ENCODE data around the gene ACSL1. TPM values are rescaled to one million over a fixed set of nuclear protein-coding genes. Genes with fewer than 3 reads are reported as not detected.

Gene ACSL1
- total and polyA plus RNA-seq, 2 donors (not counting 3 experiments of a cell fraction or from before 2014, with no cell fraction given) = 7.3 to 17.7 TPM

- Histone ChIP-seq H3K9me3 (replicated peaks; ENCODE audit: control insufficient read depth, insufficient read depth, low read length) (no peaks in the 10 kb centered on the region), H3K9ac (replicated peaks; ENCODE audit: extremely low read depth, insufficient read depth, low read length) (no peak overlapping the region), H4K20me1 (replicated peaks; ENCODE audit: control insufficient read depth, extremely low read depth, insufficient read depth, low read length) (no peaks in the 10 kb centered on the region), H3K4me3 (replicated peaks in 1 of 3; ENCODE audit: insufficient read depth in 1 of 3, low read depth in 1 of 3, low read length in 3 of 3) (no peak overlapping the region), H3K4me1 (ENCODE audit: control insufficient read depth, extremely low read depth, insufficient read depth, low read length) (no peaks in the 10 kb centered on the region), H3K4me2 (ENCODE audit: insufficient read depth, low read length) (no peak overlapping the region), H3K27ac (ENCODE audit: insufficient read depth, low read depth, low read length) (no peak overlapping the region), H3K79me2 (ENCODE audit: control insufficient read depth, insufficient read depth, low read length) (no peaks in the 10 kb centered on the region), H2AFZ (ENCODE audit: low read depth, low read length) (no peak overlapping the region), H3K9me1 (replicated peaks; ENCODE audit: control insufficient read depth, extremely low read depth, insufficient read depth, low read length) (no peaks in the 10 kb centered on the region), H3K27me3 (ENCODE audit: control insufficient read depth in 2 of 2, insufficient read depth in 2 of 2, low read length in 2 of 2) (no peaks in the 10 kb centered on the region), H3K36me3 (ENCODE audit: control insufficient read depth in 2 of 2, extremely low read depth in 1 of 2, insufficient read depth in 2 of 2, low read length in 2 of 2) (no peaks in the 10 kb centered on the region)
- ChIA-PET POLR2A (no interaction called here), CTCF (no interaction called here)
- TF ChIP-seq, protein P1, sequence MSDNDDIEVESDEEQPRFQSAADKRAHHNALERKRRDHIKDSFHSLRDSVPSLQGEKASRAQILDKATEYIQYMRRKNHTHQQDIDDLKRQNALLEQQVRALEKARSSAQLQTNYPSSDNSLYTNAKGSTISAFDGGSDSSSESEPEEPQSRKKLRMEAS (IDR thresholded peaks at IDR 0.05; ENCODE audit: insufficient read depth, insufficient read length) = no peak
- TF ChIP-seq POLR2A (IDR thresholded peaks at IDR 0.05; ENCODE audit: low read depth, low read length) (no peak), FOS (IDR thresholded peaks at IDR 0.05; ENCODE audit: borderline replicate concordance, insufficient read depth, low read length) (no peak), GATA2 (IDR thresholded peaks at IDR 0.05; ENCODE audit: insufficient read depth, insufficient read length, low read depth, low read length) (no peak), JUN (IDR thresholded peaks at IDR 0.05; ENCODE audit: borderline replicate concordance, insufficient read depth, insufficient read length, low read depth) (no peak), MYC (IDR thresholded peaks at IDR 0.05; ENCODE audit: low read depth, low read length) (no peak), EZH2 (IDR thresholded peaks at IDR 0.05; ENCODE audit: borderline replicate concordance, low read depth, low read length, severe bottlenecking) (no peak), POLR2AphosphoS5 (IDR thresholded peaks at IDR 0.05; ENCODE audit: insufficient read depth, low read depth, low read length) (no peak)
- TF ChIP-seq, protein P2, sequence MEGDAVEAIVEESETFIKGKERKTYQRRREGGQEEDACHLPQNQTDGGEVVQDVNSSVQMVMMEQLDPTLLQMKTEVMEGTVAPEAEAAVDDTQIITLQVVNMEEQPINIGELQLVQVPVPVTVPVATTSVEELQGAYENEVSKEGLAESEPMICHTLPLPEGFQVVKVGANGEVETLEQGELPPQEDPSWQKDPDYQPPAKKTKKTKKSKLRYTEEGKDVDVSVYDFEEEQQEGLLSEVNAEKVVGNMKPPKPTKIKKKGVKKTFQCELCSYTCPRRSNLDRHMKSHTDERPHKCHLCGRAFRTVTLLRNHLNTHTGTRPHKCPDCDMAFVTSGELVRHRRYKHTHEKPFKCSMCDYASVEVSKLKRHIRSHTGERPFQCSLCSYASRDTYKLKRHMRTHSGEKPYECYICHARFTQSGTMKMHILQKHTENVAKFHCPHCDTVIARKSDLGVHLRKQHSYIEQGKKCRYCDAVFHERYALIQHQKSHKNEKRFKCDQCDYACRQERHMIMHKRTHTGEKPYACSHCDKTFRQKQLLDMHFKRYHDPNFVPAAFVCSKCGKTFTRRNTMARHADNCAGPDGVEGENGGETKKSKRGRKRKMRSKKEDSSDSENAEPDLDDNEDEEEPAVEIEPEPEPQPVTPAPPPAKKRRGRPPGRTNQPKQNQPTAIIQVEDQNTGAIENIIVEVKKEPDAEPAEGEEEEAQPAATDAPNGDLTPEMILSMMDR (IDR thresholded peaks at IDR 0.05; ENCODE audit: extremely low read depth in 1 of 2, insufficient read depth in 1 of 2, low read depth in 1 of 2, low read length in 2 of 2) = no peak
- BruUV-seq (replicated peaks) = no TSS peak
- no peak for FAIRE-seq
- dilution Hi-C loops (cut with MboI; ENCODE audit: extremely low pct_ligation_motif_present, low sequenced_read_pairs) = no loop called here
- intact Hi-C loops (cut with micrococcal nuclease) = no loop called here
- no peak for DNase-seq (ENCODE audit: low read depth, low spot score)
Observed at GRCh38 chr4:184816962-184817361, 8.8 kb downstream of the ACSL1 start.

All from endothelial cell of umbilical vein (primary cell).